K562 (cell line): ENCODE measurements around the gene EPN3. TPM values are rescaled to one million over a fixed set of nuclear protein-coding genes. Genes with fewer than 3 reads are reported as not detected.

ENCODE experiments used
- ATAC-seq: fragments of 200-7000 bp; cut with Tn5 transposase; 3 replicates; pipeline ENCODE4 v1.9.1; 2020; ENCODE audit warnings: moderate library complexity
- BruUV-seq: library from RNA; stranded (reverse); fragments of 400-500 nt; replicated peaks from 2 replicates; lab custom pipeline; 2021; lab: Mats Ljungman, UMichigan
- CTCF ChIA-PET: fragments of 300-600 bp; formaldehyde crosslinking; extraction: SDS; loops from one replicate; lab custom pipeline; 2021; ENCODE audit warnings: low intra/inter-chr PET ratio; lab: Yijun Ruan, JAX
- POLR2A ChIA-PET: fragments of 300-600, 350-650 bp; sonication (Branson Sonifier 250); formaldehyde crosslinking; extraction: SDS; loops from one replicate; lab custom pipeline; 2021; ENCODE audit warnings: antibody characterized with exemption, inconsistent platforms; lab: Yijun Ruan, JAX
- DNase-seq, 4 experiments: peaks; one replicate each; pipeline versions ENCODE4 v3.0.0 to v3.0.0-alpha.2; 2011 to 2018; ENCODE audit warnings: low spot score in 3 of 4, mixed read lengths in 3 of 4; ENCODE audit errors: extremely low read depth in 1 of 4
- FAIRE-seq: peaks from 2 replicates; lab custom pipeline; 2011; peaks lifted over from hg19 to GRCh38; lab: Jason Lieb, UNC
- H2AFZ ChIP-seq: 2 replicates; pipeline ENCODE4 v1.6.0; 2011; ENCODE audit warnings: low read depth, low read length, control low read depth, inconsistent platforms
- H3K27ac ChIP-seq: fragments of 200-600 bp; 3 replicates; pipeline ENCODE4 v1.8.0; 2011; ENCODE audit warnings: low read depth, mild to moderate bottlenecking, control low read depth, inconsistent platforms, low read length, moderate library complexity, mixed read lengths; ENCODE audit errors: extremely low read depth
- H3K27me3 ChIP-seq, 2 experiments: fragments of 300-600 bp in 1 of 2; 2 replicates in 1 of 2; 3 replicates in 1 of 2; pipeline versions ENCODE4 v1.6.0 to v1.8.0; 2011; ENCODE audit warnings: inconsistent platforms in 2 of 2, low read length in 2 of 2, mild to moderate bottlenecking in 1 of 2, mixed read lengths in 1 of 2, moderate library complexity in 1 of 2; ENCODE audit not compliant: control insufficient read depth in 2 of 2, insufficient read depth in 2 of 2
- H3K36me3 ChIP-seq: fragments of 300-600 bp; 3 replicates; pipeline ENCODE4 v1.8.0; 2011; ENCODE audit warnings: mild to moderate bottlenecking, low read length, inconsistent platforms; ENCODE audit not compliant: control insufficient read depth, insufficient read depth
- H3K4me1 ChIP-seq, 2 experiments: fragments of 200-600 bp in 1 of 2; replicated peaks in 1 of 2; 2 replicates in 1 of 2; 3 replicates in 1 of 2; pipeline versions ENCODE4 v1.5.1 to v1.8.0; 2011; ENCODE audit warnings: inconsistent platforms in 2 of 2, low read length in 2 of 2, mild to moderate bottlenecking in 1 of 2, mixed read lengths in 1 of 2, moderate library complexity in 1 of 2; ENCODE audit not compliant: control insufficient read depth in 2 of 2, insufficient read depth in 2 of 2
- H3K4me2 ChIP-seq: 2 replicates; pipeline ENCODE4 v1.6.1; 2011; ENCODE audit warnings: low read length, control low read depth, inconsistent platforms, mixed read lengths; ENCODE audit not compliant: insufficient read depth
- H3K4me3 ChIP-seq: fragments of 200-600 bp; sonication (generic), shearing (Covaris generic); 2 replicates; pipeline ENCODE4 v1.5.1; 2016; ENCODE audit warnings: control low read depth, inconsistent platforms
- H3K79me2 ChIP-seq: fragments of 200-600 bp; 3 replicates; pipeline ENCODE4 v1.8.0; 2011; ENCODE audit warnings: low read length, inconsistent platforms; ENCODE audit not compliant: control insufficient read depth, insufficient read depth
- H3K9ac ChIP-seq, 2 experiments: 2 replicates each; pipeline versions ENCODE4 v1.6.0 to v1.6.1; 2011; ENCODE audit warnings: low read depth in 2 of 2, low read length in 2 of 2, control low read depth in 1 of 2, inconsistent platforms in 1 of 2, mild to moderate bottlenecking in 1 of 2, mixed read lengths in 1 of 2; ENCODE audit not compliant: insufficient read depth in 1 of 2
- H3K9me1 ChIP-seq: one replicate; pipeline ENCODE4 v1.6.0; 2011; ENCODE audit warnings: inconsistent platforms, mild to moderate bottlenecking, low read length, moderate library complexity; ENCODE audit not compliant: control insufficient read depth, insufficient read depth
- H3K9me3 ChIP-seq: replicated peaks from 2 replicates; pipeline ENCODE4 v1.5.1; 2011; ENCODE audit warnings: low read depth, low read length, inconsistent platforms; ENCODE audit not compliant: control insufficient read depth, insufficient read depth
- H4K20me1 ChIP-seq: replicated peaks from 2 replicates; pipeline ENCODE4 v1.6.1; 2011; ENCODE audit warnings: low read length, inconsistent platforms, mixed read lengths; ENCODE audit not compliant: control insufficient read depth, insufficient read depth
- ESRRA ChIP-seq: fragments of 450-650 bp; IDR thresholded peaks from 2 replicates; pipeline ENCODE4 v1.6.1; 2014; ENCODE audit warnings: low read depth, mild to moderate bottlenecking, moderate library complexity, borderline replicate concordance
- HDAC2 ChIP-seq: fragments of 450-650 bp; IDR thresholded peaks from 2 replicates; pipeline ENCODE4 v1.6.1; 2016; ENCODE audit warnings: mild to moderate bottlenecking
- NFE2L1 ChIP-seq: fragments of 450-650 bp; IDR thresholded peaks from 2 replicates; pipeline ENCODE4 v1.6.1; 2016; ENCODE audit warnings: missing genetic modification characterization, low read depth, mild to moderate bottlenecking, missing compliant biosample characterization, moderate library complexity, borderline replicate concordance
- PHF20 ChIP-seq: fragments of 450-650 bp; IDR thresholded peaks from 2 replicates; pipeline ENCODE4 v1.6.1; 2018; ENCODE audit not compliant: partially characterized antibody
- ZFX ChIP-seq: sonication (generic); formaldehyde crosslinking; IDR thresholded peaks from 2 replicates; pipeline ENCODE4 v1.8.0; 2022; ENCODE audit warnings: mild to moderate bottlenecking, missing genetic modification reagents, moderate library complexity
- ZNF717 ChIP-seq: fragments of 250-450 bp; sonication (Bioruptor Pico); IDR thresholded peaks from 2 replicates; pipeline ENCODE4 v1.5.0; 2021
- WGBS: fragments of 100-300 bp; shearing (Covaris generic); methylation state at CpG from one replicate; pipeline ENCODE4 v1.1.6; 2016; ENCODE audit warnings: low coverage, mixed read lengths; ENCODE audit not compliant: insufficient coverage; ENCODE audit errors: missing lambda C conversion rate; 5-methylcytosine and 5-hydroxymethylcytosine counted together
- in situ Hi-C: fragments of 300-500 bp; cut with MboI; formaldehyde crosslinking; loops from 4 replicates; pipeline ENCODE4 v1.15.0; 2018; ENCODE audit warnings: inconsistent platforms, mixed read lengths
- intact Hi-C: fragments of 100-400 bp; cut with micrococcal nuclease; formaldehyde crosslinking; loops from 2 replicates; pipeline ENCODE4 v1.14.2; 2022
- polyA plus RNA-seq, 8 experiments: library from polyadenylated mRNA; depleted of rRNA in 4 of 8; stranded (reverse) in 5 of 8; unstranded in 3 of 8; fragments of >200 nt; fragmentation: Nextera tagmentation in 2 of 8; fragmentation: Illumina TruSeq in 1 of 8; extraction: Ambion mirVana in 2 of 8; extraction: Trizol in 1 of 8; gene quantifications; 2 replicates each; pipeline versions ENCODE4 v1.2.1 to v1.2.3, GENCODE V29; 2011 to 2014; ENCODE audit warnings: inconsistent platforms in 1 of 8, missing spikeins in 1 of 8
- total RNA-seq, 7 experiments: library from RNA; depleted of rRNA in 6 of 7; stranded (reverse); fragments of >200 nt in 6 of 7; fragmentation: Illumina TruSeq in 2 of 7; extraction: Trizol in 2 of 7; gene quantifications; 2 replicates each; pipeline versions ENCODE4 v1.2.1 to v1.2.3, GENCODE V29; 2011 to 2021; ENCODE audit warnings: low replicate concordance in 1 of 7
- TF ChIP-seq, protein P1 (sequence below): fragments of 150-350 bp; IDR thresholded peaks from 2 replicates; pipeline ENCODE4 v1.6.1; 2014; ENCODE audit warnings: low read depth, mild to moderate bottlenecking, low read length, borderline replicate concordance

Gene EPN3
- total and polyA plus RNA-seq, 9 of the 15 experiments (the other 6 are each of a cell fraction or from before 2014, with no cell fraction given), result 0.16 TPM; not detected in 8

- intact Hi-C loops, result no loop called here
- Histone ChIP-seq H3K4me3 (no peak overlapping the region), H3K36me3 (no peaks in the 10 kb centered on the region), H3K27ac (no peak overlapping the region), H3K9me1 (no peaks in the 10 kb centered on the region), H3K4me2 (no peak overlapping the region), H3K9me3 (no peaks in the 10 kb centered on the region), H4K20me1 (peaks cover 20% of the 10 kb centered on the region; the same call in 1 of the 2 replicates), H3K4me1 (peaks cover 9 to 38% of the 10 kb centered on the region in 2 experiments), H3K79me2 (no peaks in the 10 kb centered on the region), H3K27me3 (peaks cover 25 to 55% of the 10 kb centered on the region in 2 experiments), H3K9ac (no peak overlapping the region), H2AFZ (no peak overlapping the region)
- WGBS, result no CpG with 5 or more reads among the region's 27 CpGs
- ATAC-seq (no peak), FAIRE-seq (no peak), DNase-seq (no peak)
- ChIA-PET POLR2A (interaction anchor here (1.0 kb wide), 1 partner anchor 10 kb away, joined by 5 read pairs; no protein-coding TSS in a partner anchor), CTCF (no interaction called here)
- BruUV-seq, result no TSS peak
- TF ChIP-seq NFE2L1 (tag) (no peak), HDAC2 (no peak), ESRRA (no peak), ZFX (CRISPR knock-in tag) (no peak), ZNF717 (no peak), PHF20 (no peak)
- TF ChIP-seq, protein P1, sequence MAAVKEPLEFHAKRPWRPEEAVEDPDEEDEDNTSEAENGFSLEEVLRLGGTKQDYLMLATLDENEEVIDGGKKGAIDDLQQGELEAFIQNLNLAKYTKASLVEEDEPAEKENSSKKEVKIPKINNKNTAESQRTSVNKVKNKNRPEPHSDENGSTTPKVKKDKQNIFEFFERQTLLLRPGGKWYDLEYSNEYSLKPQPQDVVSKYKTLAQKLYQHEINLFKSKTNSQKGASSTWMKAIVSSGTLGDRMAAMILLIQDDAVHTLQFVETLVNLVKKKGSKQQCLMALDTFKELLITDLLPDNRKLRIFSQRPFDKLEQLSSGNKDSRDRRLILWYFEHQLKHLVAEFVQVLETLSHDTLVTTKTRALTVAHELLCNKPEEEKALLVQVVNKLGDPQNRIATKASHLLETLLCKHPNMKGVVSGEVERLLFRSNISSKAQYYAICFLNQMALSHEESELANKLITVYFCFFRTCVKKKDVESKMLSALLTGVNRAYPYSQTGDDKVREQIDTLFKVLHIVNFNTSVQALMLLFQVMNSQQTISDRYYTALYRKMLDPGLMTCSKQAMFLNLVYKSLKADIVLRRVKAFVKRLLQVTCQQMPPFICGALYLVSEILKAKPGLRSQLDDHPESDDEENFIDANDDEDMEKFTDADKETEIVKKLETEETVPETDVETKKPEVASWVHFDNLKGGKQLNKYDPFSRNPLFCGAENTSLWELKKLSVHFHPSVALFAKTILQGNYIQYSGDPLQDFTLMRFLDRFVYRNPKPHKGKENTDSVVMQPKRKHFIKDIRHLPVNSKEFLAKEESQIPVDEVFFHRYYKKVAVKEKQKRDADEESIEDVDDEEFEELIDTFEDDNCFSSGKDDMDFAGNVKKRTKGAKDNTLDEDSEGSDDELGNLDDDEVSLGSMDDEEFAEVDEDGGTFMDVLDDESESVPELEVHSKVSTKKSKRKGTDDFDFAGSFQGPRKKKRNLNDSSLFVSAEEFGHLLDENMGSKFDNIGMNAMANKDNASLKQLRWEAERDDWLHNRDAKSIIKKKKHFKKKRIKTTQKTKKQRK, result no peak
- TF ChIP-seq, all 486 proteins: peak for 0
- in situ Hi-C loops, result no loop called here
Observed at GRCh38 chr17:50561746-50562141, 29.2 kb downstream of the EPN3 start.
